HEK293 (cell line): ENCODE data around the gene GDPD3.

Experiments
- CTCF ChIA-PET: fragments of 350-600 bp; formaldehyde crosslinking; extraction: SDS; loops from one replicate; lab custom pipeline; 2021; ENCODE audit warnings: antibody characterized with exemption; lab: Yijun Ruan, JAX
- POLR2A ChIA-PET: fragments of 300-600 bp; formaldehyde crosslinking; extraction: SDS; loops from one replicate; lab custom pipeline; 2020; ENCODE audit warnings: antibody characterized with exemption, inconsistent platforms; lab: Yijun Ruan, JAX
- H3K27ac ChIP-seq: fragments of 200-500 bp; sonication (Bioruptor generic); 2 replicates; pipeline ENCODE4 v1.5.1; 2014; ENCODE audit warnings: low read depth, low read length, control low read depth, inconsistent platforms; ENCODE audit errors: extremely low read depth
- H3K36me3 ChIP-seq, 2 experiments: fragments of 200-500 bp in 1 of 2; sonication (Bioruptor generic) in 1 of 2; 1 replicate in 1 of 2; 2 replicates in 1 of 2; pipeline ENCODE4 v1.5.1; 2014 to 2017; ENCODE audit warnings: inconsistent platforms in 2 of 2, low read length in 2 of 2; ENCODE audit not compliant: control insufficient read depth in 2 of 2, insufficient read depth in 1 of 2
- H3K4me1 ChIP-seq: fragments of 200-500 bp; sonication (Bioruptor generic); 2 replicates; pipeline ENCODE4 v1.5.1; 2014; ENCODE audit warnings: mild to moderate bottlenecking, low read length, inconsistent platforms; ENCODE audit not compliant: control insufficient read depth, insufficient read depth
- H3K4me3 ChIP-seq: 2 replicates; pipeline ENCODE4 v1.5.1; 2011; ENCODE audit warnings: low read depth, mild to moderate bottlenecking, control low read depth, low read length, moderate library complexity
- H3K9me3 ChIP-seq: fragments of 200-500 bp; sonication (Bioruptor generic); 2 replicates; pipeline ENCODE4 v1.5.1; 2014; ENCODE audit warnings: low read depth, low read length, inconsistent platforms; ENCODE audit not compliant: control insufficient read depth, insufficient read depth
- GLI4 ChIP-seq: fragments of 450-650 bp; formaldehyde crosslinking; IDR thresholded peaks from 2 replicates; pipeline ENCODE4 v1.5.1; 2016; ENCODE audit warnings: missing biosample characterization, missing genetic modification characterization
- ZBTB7A ChIP-seq: fragments of 450-650 bp; formaldehyde crosslinking; IDR thresholded peaks from 2 replicates; pipeline ENCODE4 v1.5.1; 2016; ENCODE audit warnings: low read depth, missing biosample characterization, missing genetic modification characterization
- ZNF155 ChIP-seq: fragments of 450-650 bp; formaldehyde crosslinking; IDR thresholded peaks from 2 replicates; pipeline ENCODE4 v1.5.1; 2016; ENCODE audit warnings: missing biosample characterization, missing genetic modification characterization
- ZNF202 ChIP-seq: fragments of 450-650 bp; formaldehyde crosslinking; IDR thresholded peaks from 2 replicates; pipeline ENCODE4 v1.5.1; 2016; ENCODE audit warnings: missing biosample characterization, missing genetic modification characterization, borderline replicate concordance
- ZNF223 ChIP-seq: fragments of 450-650 bp; formaldehyde crosslinking; IDR thresholded peaks from 2 replicates; pipeline ENCODE4 v1.5.1; 2016; ENCODE audit warnings: missing biosample characterization, missing genetic modification characterization
- ZNF292 ChIP-seq: fragments of 450-650 bp; formaldehyde crosslinking; IDR thresholded peaks from 2 replicates; pipeline ENCODE4 v1.5.1; 2016; ENCODE audit warnings: low read depth, missing biosample characterization, missing genetic modification characterization, borderline replicate concordance
- ZNF37A ChIP-seq: fragments of 450-650 bp; IDR thresholded peaks from 2 replicates; pipeline ENCODE4 v1.5.1; 2018; ENCODE audit warnings: missing biosample characterization, missing genetic modification characterization
- ZNF391 ChIP-seq: fragments of 450-650 bp; formaldehyde crosslinking; IDR thresholded peaks from 2 replicates; pipeline ENCODE4 v1.5.1; 2016; ENCODE audit warnings: low read depth, missing biosample characterization, missing genetic modification characterization, borderline replicate concordance
- ZNF530 ChIP-seq: fragments of 450-650 bp; formaldehyde crosslinking; IDR thresholded peaks from 2 replicates; pipeline ENCODE4 v1.5.1; 2016; ENCODE audit warnings: low read depth, missing biosample characterization, missing genetic modification characterization
- ZNF610 ChIP-seq: fragments of 450-650 bp; formaldehyde crosslinking; IDR thresholded peaks from 2 replicates; pipeline ENCODE4 v1.5.1; 2016; ENCODE audit warnings: missing biosample characterization, missing genetic modification characterization, borderline replicate concordance
- ZNF701 ChIP-seq: fragments of 450-650 bp; formaldehyde crosslinking; IDR thresholded peaks from 2 replicates; pipeline ENCODE4 v1.5.1; 2016; ENCODE audit warnings: missing biosample characterization, missing genetic modification characterization
- ZNF747 ChIP-seq: fragments of 450-650 bp; formaldehyde crosslinking; IDR thresholded peaks from 2 replicates; pipeline ENCODE4 v1.5.1; 2016; ENCODE audit warnings: missing biosample characterization, missing genetic modification characterization
- TF ChIP-seq, protein P1 (sequence below): fragments of 450-650 bp; formaldehyde crosslinking; IDR thresholded peaks from 2 replicates; pipeline ENCODE4 v1.5.1; 2016; ENCODE audit warnings: missing biosample characterization, missing genetic modification characterization
- TF ChIP-seq, protein P2 (sequence below): fragments of 450-650 bp; formaldehyde crosslinking; IDR thresholded peaks from 2 replicates; pipeline ENCODE4 v1.5.1; 2017; ENCODE audit warnings: missing biosample characterization, missing genetic modification characterization
- TF ChIP-seq, protein P3 (sequence below): fragments of 450-650 bp; formaldehyde crosslinking; IDR thresholded peaks from 2 replicates; pipeline ENCODE4 v1.5.1; 2016; ENCODE audit warnings: missing biosample characterization, missing genetic modification characterization
- TF ChIP-seq, protein P4 (sequence below): fragments of 450-650 bp; formaldehyde crosslinking; conservative IDR thresholded peaks from 2 replicates; pipeline ENCODE4 v1.5.1; 2016; ENCODE audit warnings: low read depth, missing biosample characterization, missing genetic modification characterization
- TF ChIP-seq, protein P5 (sequence below): fragments of 450-650 bp; formaldehyde crosslinking; IDR thresholded peaks from 2 replicates; pipeline ENCODE4 v1.5.1; 2016; ENCODE audit warnings: missing biosample characterization, missing genetic modification characterization

Gene GDPD3

DNA sequence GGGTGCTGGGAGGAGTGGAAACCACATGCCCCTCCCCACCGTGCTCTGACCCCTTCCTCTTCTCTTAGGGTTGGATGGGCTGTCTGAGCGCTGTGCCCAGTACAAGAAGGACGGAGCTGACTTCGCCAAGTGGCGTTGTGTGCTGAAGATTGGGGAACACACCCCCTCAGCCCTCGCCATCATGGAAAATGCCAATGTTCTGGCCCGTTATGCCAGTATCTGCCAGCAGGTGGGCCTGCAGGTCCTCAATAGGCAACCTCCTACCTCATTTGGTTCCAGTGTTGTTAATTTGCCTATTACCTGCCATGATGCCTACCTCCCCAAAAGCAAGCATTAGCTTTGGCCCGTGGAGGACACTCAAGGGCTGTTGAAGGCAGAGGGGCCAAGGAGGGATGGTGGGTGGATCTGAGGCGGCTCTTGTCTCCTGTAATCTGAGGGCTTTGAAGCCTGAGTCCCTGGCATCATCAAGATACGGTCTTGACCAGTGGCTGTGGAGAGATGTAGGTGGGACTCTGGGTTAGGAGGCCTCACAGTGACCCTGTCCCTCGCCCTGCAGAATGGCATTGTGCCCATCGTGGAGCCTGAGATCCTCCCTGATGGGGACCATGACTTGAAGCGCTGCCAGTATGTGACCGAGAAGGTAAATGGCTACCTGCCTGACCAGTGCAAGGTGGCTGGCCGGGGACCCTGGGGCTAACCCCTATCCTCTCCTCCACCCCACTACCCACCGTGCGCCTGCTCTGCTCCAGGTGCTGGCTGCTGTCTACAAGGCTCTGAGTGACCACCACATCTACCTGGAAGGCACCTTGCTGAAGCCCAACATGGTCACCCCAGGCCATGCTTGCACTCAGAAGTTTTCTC, 44.4 kb downstream of the GDPD3 start (continued):
- TF ChIP-seq, protein P1, sequence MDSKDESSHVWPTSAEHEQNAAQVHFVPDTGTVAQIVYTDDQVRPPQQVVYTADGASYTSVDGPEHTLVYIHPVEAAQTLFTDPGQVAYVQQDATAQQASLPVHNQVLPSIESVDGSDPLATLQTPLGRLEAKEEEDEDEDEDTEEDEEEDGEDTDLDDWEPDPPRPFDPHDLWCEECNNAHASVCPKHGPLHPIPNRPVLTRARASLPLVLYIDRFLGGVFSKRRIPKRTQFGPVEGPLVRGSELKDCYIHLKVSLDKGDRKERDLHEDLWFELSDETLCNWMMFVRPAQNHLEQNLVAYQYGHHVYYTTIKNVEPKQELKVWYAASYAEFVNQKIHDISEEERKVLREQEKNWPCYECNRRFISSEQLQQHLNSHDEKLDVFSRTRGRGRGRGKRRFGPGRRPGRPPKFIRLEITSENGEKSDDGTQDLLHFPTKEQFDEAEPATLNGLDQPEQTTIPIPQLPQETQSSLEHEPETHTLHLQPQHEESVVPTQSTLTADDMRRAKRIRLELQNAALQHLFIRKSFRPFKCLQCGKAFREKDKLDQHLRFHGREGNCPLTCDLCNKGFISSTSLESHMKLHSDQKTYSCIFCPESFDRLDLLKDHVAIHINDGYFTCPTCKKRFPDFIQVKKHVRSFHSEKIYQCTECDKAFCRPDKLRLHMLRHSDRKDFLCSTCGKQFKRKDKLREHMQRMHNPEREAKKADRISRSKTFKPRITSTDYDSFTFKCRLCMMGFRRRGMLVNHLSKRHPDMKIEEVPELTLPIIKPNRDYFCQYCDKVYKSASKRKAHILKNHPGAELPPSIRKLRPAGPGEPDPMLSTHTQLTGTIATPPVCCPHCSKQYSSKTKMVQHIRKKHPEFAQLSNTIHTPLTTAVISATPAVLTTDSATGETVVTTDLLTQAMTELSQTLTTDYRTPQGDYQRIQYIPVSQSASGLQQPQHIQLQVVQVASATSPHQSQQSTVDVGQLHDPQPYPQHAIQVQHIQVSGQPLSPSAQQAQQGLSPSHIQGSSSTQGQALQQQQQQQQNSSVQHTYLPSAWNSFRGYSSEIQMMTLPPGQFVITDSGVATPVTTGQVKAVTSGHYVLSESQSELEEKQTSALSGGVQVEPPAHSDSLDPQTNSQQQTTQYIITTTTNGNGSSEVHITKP (tag by site-specific recombination): peak; percentile 74

DNA sequence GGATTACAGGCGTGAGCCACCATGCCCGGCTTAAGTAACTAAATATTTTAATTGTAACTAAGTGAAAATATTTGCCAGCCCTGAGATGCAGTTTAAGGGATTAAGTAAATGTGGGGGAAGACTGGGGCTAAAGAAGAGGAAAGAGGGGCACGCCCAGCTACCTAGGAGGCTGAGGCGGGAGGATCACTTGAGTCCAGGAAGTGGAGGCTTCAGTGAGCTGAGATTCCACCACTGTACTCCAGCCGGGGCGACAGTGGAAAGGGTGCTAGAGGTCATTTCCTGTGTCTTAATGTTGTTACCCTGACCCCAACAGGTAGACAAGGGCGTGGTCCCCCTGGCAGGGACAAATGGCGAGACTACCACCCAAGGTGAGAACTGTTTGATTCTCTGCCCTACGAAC, 45.0 kb downstream of the GDPD3 start:
- Histone ChIP-seq H3K36me3 (peaks cover 42 to 68% of the 10 kb centered on the region in 2 experiments; a peak in 2 of 3 replicates), H3K4me3 (no peak overlapping the region), H3K27ac (no peak overlapping the region), H3K9me3 (no peaks in the 10 kb centered on the region), H3K4me1 (peaks cover 2% of the 10 kb centered on the region; the same call in 1 of the 2 replicates)
- ChIA-PET POLR2A (interaction anchor here (1.2 kb wide), 1 partner anchor 36 kb away, joined by 3 read pairs; no protein-coding TSS in a partner anchor), CTCF (interaction anchor here (0.7 to 3.6 kb wide), 4 partner anchors 13 to 26 kb away, joined by 3 to 25 read pairs (median 6); partner anchors contain the start of gene TBX6)
- TF ChIP-seq ZNF391 (tag by site-specific recombination) (no peak), ZNF747 (tag by site-specific recombination) (0 out of 2 replicates have a peak, but pooled peaks have one; percentile 32), ZNF202 (tag by site-specific recombination) (no peak), ZNF610 (no peak)
- TF ChIP-seq, protein P2, sequence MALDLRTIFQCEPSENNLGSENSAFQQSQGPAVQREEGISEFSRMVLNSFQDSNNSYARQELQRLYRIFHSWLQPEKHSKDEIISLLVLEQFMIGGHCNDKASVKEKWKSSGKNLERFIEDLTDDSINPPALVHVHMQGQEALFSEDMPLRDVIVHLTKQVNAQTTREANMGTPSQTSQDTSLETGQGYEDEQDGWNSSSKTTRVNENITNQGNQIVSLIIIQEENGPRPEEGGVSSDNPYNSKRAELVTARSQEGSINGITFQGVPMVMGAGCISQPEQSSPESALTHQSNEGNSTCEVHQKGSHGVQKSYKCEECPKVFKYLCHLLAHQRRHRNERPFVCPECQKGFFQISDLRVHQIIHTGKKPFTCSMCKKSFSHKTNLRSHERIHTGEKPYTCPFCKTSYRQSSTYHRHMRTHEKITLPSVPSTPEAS: no peak

DNA sequence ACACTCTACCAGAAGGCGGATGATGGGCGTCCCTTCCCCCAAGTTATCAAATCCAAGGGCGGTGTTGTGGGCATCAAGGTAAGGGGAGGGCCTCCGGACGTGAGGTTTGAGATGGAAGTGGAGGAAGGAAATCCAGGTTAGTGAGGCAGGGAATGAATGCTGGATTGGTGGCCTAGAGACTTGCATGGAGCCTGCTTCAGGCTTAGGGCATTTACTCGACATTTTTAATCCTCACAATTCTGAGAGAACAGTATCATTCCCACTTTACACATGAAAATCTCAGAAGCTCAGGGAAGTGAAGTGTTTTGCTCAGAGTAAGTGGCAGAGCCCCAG, 45.8 kb downstream of the GDPD3 start:
- Histone ChIP-seq H3K36me3 (peaks cover 36 to 68% of the 10 kb centered on the region in 2 experiments; a peak in 2 of 3 replicates), H3K9me3 (no peaks in the 10 kb centered on the region), H3K4me3 (no peak overlapping the region), H3K4me1 (peaks cover 2% of the 10 kb centered on the region; the same call in 1 of the 2 replicates), H3K27ac (no peak overlapping the region)
- POLR2A ChIA-PET: interaction anchor here (0.5 to 3.6 kb wide), 6 partner anchors 9 to 708 kb away, joined by 3 to 70 read pairs (median 5); partner anchors contain the start of genes MAZ and PPP4C
- CTCF ChIA-PET: interaction anchor here (2.3 to 3.6 kb wide), 2 partner anchors 13 to 24 kb away, joined by 8 to 25 read pairs; partner anchors contain the start of gene TBX6
- TF ChIP-seq ZNF292 (tag by site-specific recombination): no peak
- no peak for TF ChIP-seq GLI4 (tag by site-specific recombination)
- TF ChIP-seq ZNF155 (tag by site-specific recombination): no peak
- no peak for TF ChIP-seq ZNF37A (tag by site-specific recombination)
- TF ChIP-seq, protein P3, sequence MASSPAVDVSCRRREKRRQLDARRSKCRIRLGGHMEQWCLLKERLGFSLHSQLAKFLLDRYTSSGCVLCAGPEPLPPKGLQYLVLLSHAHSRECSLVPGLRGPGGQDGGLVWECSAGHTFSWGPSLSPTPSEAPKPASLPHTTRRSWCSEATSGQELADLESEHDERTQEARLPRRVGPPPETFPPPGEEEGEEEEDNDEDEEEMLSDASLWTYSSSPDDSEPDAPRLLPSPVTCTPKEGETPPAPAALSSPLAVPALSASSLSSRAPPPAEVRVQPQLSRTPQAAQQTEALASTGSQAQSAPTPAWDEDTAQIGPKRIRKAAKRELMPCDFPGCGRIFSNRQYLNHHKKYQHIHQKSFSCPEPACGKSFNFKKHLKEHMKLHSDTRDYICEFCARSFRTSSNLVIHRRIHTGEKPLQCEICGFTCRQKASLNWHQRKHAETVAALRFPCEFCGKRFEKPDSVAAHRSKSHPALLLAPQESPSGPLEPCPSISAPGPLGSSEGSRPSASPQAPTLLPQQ (tag by site-specific recombination): no peak
- TF ChIP-seq, protein P4, sequence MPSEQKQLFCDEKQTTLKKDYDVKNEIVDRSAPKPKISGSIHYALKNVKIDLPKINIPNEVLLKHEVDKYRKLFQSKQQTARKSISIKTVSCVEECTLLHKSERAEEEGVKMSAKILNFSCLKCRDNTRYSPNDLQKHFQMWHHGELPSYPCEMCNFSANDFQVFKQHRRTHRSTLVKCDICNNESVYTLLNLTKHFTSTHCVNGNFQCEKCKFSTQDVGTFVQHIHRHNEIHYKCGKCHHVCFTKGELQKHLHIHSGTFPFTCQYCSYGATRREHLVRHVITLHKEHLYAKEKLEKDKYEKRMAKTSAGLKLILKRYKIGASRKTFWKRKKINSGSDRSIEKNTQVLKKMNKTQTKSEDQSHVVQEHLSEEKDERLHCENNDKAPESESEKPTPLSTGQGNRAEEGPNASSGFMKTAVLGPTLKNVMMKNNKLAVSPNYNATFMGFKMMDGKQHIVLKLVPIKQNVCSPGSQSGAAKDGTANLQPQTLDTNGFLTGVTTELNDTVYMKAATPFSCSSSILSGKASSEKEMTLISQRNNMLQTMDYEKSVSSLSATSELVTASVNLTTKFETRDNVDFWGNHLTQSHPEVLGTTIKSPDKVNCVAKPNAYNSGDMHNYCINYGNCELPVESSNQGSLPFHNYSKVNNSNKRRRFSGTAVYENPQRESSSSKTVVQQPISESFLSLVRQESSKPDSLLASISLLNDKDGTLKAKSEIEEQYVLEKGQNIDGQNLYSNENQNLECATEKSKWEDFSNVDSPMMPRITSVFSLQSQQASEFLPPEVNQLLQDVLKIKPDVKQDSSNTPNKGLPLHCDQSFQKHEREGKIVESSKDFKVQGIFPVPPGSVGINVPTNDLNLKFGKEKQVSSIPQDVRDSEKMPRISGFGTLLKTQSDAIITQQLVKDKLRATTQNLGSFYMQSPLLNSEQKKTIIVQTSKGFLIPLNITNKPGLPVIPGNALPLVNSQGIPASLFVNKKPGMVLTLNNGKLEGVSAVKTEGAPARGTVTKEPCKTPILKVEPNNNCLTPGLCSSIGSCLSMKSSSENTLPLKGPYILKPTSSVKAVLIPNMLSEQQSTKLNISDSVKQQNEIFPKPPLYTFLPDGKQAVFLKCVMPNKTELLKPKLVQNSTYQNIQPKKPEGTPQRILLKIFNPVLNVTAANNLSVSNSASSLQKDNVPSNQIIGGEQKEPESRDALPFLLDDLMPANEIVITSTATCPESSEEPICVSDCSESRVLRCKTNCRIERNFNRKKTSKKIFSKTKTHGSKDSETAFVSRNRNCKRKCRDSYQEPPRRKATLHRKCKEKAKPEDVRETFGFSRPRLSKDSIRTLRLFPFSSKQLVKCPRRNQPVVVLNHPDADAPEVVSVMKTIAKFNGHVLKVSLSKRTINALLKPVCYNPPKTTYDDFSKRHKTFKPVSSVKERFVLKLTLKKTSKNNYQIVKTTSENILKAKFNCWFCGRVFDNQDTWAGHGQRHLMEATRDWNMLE: no peak
- no peak for TF ChIP-seq ZNF223
- TF ChIP-seq, protein P5, sequence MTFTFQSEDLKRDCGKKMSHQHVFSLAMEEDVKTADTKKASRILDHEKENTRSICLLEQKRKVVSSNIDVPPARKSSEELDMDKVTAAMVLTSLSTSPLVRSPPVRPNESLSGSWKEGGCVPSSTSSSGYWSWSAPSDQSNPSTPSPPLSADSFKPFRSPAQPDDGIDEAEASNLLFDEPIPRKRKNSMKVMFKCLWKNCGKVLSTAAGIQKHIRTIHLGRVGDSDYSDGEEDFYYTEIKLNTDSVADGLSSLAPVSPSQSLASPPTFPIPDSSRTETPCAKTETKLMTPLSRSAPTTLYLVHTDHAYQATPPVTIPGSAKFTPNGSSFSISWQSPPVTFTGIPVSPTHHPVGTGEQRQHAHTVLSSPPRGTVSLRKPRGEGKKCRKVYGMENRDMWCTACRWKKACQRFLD (tag by site-specific recombination): no peak
- TF ChIP-seq ZBTB7A (tag by site-specific recombination): no peak
- TF ChIP-seq ZNF701 (tag by site-specific recombination): no peak
- no peak for TF ChIP-seq ZNF530 (tag by site-specific recombination)
